G401 (cell line): ENCODE results near the gene HNRNPUL1. TPM values are rescaled to one million over a fixed set of nuclear protein-coding genes. Genes with fewer than 3 reads are reported as not detected.
A peak's percentile ranks its signal among the peaks of the same experiment; 100 is the strongest.
"Not testable (repeated sequence)": the region's sequence is repeated elsewhere in the genome, so short reads cannot be mapped to it uniquely, and the experiment has no call there.

Source experiments
- DNase-seq: peaks from one replicate; pipeline ENCODE4 v3.0.0-alpha.2; 2015; ENCODE audit warnings: low spot score
- in situ Hi-C: cut with HindIII; loops from 2 replicates; pipeline ENCODE4 v1.10.0; 2016; ENCODE audit warnings: low sequenced_read_pairs, mixed read lengths
- total RNA-seq: library from RNA; depleted of rRNA; stranded (reverse); fragments of >200 nt; shearing (Covaris generic); gene quantifications from 2 replicates; pipeline ENCODE4 v1.2.3, GENCODE V29; 2014; rRNA removed

HNRNPUL1 gene
- total RNA-seq, result 85.0 and 116 TPM in 2 replicates

DNA sequence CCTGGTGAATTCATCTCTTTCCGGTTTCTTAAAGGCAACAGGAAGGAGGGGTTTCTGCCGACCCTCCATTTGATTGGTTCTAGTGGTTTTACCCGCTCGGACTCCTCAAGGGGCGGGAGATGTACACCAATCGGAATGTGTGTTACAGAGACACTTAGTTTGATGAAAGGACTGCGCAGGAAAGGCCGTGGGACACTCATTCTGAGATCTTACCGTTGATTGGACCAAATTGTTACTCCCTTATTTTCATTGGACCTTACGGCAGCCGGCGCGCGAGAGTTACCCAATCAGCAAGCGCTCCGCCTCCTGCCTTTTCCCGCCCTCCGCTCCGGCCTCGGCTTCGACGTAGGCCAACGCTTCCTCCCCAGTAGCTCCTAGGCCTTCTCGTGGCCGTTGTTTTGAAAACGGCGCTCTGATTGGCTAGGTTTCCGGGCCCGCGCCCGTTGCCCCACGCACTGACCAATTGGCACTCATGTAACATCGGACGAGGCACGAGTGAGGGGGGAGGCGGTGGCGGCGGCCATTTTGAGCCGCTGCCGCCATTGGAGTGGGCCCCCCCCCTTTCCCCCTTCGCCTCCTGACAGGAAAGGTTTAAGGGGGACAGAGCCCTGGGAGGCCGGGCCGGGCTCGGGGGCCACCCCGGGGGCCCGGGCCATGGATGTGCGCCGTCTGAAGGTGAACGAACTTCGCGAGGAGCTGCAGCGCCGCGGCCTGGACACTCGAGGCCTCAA, at the start of gene HNRNPUL1:
Gene HNRNPUL1, plus strand, starts transcription at position 523 of the 731 bp plus-strand sequence. Its CDS starts 132 bp downstream, at position 655.
- peak; percentile 100 for DNase-seq
- in situ Hi-C loops, result no loop called here

GRCh38 chr19:41217741-41218140, 46.4 kb upstream of the HNRNPUL1 start:
- in situ Hi-C loops, result no loop called here
- no peak for DNase-seq

DNA sequence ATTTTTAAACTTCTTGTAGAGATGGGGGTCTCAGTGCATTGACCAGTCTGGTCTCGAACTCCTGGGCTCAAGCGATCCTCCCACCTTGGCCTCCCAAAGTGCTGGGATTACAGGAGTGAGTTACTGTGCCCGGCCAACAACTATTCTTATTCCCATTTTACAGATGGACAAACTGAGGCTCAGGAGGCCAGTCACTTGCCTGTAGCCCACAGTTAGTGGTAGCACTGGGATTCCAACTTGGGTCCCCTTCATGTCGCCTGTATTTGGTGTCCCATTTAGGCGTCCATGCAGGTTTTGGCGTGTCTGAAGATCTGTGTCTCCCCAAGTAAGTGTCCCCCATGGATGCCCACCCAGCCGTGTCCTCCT, 45.9 kb upstream of the HNRNPUL1 start:
- no peak for DNase-seq
- in situ Hi-C loops, result no loop called here

DNA sequence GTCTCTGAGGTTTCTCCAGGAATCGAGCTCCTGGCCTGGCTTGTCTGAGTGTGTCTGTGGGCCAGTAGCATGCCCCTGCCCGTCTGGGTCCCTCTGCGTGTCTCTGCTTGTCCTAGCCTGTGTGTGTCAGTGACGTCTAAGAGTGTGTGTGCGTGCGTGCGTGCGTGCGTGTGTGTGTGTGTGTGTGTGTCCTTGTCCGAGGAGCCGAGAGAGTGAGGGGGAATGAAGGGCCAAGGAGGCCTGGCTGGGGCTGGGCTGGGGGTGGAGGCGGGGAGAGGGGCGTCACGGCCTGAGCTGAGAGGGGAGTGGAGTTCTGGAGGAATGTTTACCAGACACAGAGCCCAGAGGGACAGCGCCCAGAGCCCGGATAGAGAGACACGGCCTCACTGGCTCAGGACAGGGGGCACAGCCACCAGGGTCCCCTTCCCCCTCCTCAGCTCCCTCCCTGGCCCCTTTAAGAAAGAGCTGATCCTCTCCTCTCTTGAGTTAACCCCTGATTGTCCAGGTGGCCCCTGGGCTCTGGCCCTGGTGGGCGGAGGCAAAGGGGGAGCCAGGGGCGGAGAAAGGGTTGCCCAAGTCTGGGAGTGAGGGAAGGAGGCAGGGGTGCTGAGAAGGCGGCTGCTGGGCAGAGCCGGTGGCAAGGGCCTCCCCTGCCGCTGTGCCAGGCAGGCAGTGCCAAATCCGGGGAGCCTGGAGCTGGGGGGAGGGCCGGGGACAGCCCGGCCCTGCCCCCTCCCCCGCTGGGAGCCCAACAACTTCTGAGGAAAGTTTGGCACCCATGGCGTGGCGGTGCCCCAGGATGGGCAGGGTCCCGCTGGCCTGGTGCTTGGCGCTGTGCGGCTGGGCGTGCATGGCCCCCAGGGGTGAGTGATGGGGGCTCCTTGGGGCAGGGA, 45.3 kb upstream of the HNRNPUL1 start, which contains the start of gene AXL:
Gene AXL, plus strand, starts transcription at position 609 of the 893 bp plus-strand sequence. Its CDS starts 170 bp downstream, at position 779.
- DNase-seq, result peak; percentile 61
- in situ Hi-C loops, result no loop called here

DNA sequence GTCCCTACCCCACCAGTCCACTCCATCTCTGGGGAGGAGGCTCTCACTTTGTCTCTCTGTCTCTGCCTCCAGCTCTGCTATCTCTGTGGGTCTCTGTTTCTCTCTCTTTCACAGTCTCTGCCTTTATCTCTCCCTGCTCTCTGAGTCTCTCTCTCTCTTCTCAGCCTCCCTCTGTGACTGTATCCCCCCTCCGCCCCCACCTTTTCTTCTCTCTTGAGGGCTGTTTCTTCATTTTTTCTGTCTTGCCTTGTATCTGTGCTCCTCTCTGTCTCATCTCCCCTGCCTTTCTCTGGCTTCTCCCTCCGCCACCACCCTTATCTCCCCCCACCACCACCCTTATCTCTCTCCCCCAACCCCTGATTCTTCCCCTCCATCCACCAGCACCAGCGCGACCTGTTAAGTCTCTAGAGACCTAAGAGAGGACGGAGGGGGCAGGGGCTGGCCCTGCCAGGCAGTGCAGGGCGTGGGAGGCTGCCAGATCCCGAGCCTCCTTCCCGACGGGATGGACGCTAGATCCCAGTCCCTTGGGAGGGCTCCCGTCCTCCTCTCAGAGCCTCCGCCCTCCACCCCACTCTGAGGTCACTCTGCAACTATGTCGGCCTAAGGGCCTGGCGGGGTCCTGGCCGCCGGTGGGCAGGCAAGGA, 44.1 kb upstream of the HNRNPUL1 start:
- in situ Hi-C loops, result no loop called here

DNA sequence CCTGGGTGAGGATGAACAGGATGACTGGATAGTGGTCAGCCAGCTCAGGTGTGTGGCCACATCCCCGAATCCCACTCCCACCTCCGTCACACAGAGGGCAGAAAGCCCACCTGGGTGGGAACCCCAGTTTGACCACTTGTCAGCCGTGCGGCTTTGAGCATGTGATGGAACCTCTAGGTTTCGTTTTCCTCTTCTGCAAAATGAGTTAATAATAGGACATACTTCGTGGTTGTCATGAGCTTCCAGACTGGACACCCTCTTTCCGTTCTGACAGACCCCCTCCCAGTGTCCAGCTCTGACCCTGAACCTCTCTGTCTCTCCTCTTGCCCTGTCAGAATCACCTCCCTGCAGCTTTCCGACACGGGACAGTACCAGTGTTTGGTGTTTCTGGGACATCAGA, 43.4 kb upstream of the HNRNPUL1 start:
- DNase-seq, result no peak
- in situ Hi-C loops, result no loop called here

More for the DNA sequence above, 44.1 kb upstream of the HNRNPUL1 start:
- no peak for DNase-seq

DNA sequence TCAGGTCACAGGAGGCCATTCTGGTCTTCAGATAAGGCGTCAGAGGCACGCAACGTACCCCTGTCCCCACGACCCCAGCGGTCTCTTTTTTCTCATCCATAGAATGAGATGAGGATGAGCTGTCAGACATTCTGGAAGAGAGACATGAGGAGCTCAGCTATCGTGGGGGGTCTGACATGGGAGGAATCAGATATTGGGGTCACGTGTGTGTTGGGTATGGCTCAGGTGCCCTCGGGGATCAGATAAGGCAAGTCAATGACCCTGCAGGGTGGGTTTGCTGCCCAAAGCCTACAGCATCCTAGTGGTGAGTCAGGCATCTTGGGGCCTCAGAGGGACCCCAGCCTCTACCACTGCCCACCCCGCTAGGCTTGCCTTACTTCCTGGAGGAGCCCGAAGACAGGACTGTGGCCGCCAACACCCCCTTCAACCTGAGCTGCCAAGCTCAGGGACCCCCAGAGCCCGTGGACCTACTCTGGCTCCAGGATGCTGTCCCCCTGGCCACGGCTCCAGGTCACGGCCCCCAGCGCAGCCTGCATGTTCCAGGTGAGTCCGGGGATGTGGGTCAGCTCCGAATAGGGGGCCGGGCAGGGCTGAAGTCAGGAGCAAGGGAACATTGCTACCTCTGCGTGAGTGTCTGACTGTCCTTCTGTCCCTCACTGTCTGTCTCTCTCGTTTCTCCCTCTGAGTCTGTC, 42.5 kb upstream of the HNRNPUL1 start:
- DNase-seq, result no peak
- in situ Hi-C loops, result no loop called here

GRCh38 chr19:41222240-41222639, 41.9 kb upstream of the HNRNPUL1 start:
- DNase-seq, result no peak
- in situ Hi-C loops, result no loop called here

GRCh38 chr19:41223431-41224234, 40.5 kb upstream of the HNRNPUL1 start:
- DNase-seq, result no peak
- in situ Hi-C loops, result no loop called here

- no peak for DNase-seq
- in situ Hi-C loops, result no loop called here
Observed at GRCh38 chr19:41224632-41225031, 39.5 kb upstream of the HNRNPUL1 start.

DNA sequence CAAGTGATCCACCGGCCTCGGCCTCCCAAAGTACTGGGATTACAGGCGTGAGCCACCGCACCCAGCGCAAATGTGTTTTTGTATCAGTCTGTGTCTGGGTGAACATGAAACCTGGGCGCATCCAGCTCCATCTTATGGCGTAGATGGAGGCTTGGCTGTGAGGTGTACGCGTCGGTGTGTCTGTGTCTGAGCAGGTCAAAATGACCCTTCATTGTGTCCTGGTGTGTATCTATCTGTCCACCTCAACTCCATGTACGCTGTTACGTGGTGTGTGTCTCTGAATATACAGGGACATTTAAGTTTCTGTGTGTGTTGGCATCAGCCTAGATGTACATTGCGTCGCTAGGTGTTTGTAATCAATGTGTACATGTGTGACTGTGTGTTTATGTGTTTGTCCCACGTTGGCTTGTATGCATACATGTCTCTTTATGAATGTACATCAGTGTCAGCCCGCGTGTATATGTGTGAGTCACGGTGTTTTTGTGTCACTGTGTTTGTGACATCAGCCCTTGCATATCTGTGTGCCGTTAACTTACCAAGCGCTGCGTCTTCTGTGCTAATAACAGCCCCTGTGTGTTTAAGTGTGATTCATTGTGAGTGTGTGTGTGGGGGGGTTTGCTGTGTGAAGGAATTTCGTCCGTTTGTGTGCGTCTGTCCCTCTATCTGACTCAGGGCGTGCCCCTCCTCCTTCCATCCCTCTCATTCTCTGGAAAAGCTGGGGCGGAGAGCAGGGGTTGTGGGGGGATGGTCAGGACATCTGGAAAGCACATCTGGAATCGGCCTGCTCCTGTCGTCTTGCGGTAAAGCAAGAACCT, 38.7 kb upstream of the HNRNPUL1 start:
- in situ Hi-C loops, result no loop called here
- no peak for DNase-seq

- in situ Hi-C loops, result no loop called here
- no peak for DNase-seq
Observed at GRCh38 chr19:41226053-41226873, 37.9 kb upstream of the HNRNPUL1 start.

DNA sequence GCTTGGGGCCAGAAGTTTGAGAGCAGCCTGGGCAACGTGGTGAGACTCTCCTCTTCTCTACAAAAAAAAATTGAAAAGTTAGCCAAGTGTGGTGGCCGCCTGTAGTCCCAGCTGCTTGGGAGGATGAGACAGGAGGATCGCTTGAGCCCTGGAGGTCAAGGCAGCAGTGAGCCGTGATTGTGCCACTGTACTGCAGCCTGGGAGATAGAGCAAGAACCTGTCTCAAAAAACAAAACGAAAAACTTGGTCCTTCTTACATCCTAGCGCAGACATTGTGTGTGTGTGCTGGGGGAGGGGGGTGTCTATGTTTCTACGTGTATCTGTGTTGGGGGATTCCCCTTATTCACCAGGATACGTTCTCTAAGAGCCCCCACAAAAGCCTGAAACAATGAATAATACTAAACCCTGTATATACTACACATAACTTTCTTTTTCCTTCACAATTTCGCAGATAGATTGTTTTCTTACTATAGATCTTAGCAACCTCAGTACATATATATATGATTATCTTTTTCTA, 37.2 kb upstream of the HNRNPUL1 start:
- in situ Hi-C loops, result no loop called here
- no peak for DNase-seq

DNA sequence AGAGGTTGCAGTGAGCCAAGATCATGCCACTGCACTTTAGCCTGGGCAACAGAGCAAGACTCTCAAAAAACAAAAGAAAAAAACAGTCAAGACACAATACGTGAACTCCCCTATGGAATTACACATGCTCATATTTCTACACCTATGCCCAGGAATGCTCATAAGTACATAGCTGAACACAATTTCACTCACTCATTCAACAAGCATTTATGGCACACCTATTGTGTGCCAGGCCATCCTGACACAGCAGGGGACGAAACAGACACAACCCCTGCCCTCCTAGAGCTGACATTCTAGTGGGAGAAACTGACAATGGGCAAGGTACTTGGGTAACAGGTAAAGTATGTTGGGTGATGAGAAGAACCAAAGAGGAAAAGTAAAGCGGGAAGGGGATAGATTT, 35.7 kb upstream of the HNRNPUL1 start:
- in situ Hi-C loops, result no loop called here
- no peak for DNase-seq

- DNase-seq, in situ Hi-C loops: not testable (repeated sequence)
Observed at GRCh38 chr19:41229338-41229737, 34.8 kb upstream of the HNRNPUL1 start.

- no peak for DNase-seq
- in situ Hi-C loops, result no loop called here
Observed at GRCh38 chr19:41230067-41230857, 33.9 kb upstream of the HNRNPUL1 start.
